MCF 10A (cell line): ENCODE results near the gene TRPM3. TPM values are rescaled to one million over a fixed set of nuclear protein-coding genes. Genes with fewer than 3 reads are reported as not detected.

ENCODE experiments used
- BruUV-seq: library from RNA; stranded (reverse); fragments of 400-500 nt; replicated peaks from 2 replicates; lab custom pipeline; 2021; lab: Mats Ljungman, UMichigan
- CTCF ChIA-PET: fragments of 300-600 bp; sonication (Branson Sonifier 250); formaldehyde crosslinking; extraction: SDS; loops from one replicate; lab custom pipeline; 2021; ENCODE audit warnings: antibody characterized with exemption, inconsistent platforms; lab: Yijun Ruan, JAX
- POLR2A ChIA-PET: fragments of 300-600, 350-650 bp; sonication (Branson Sonifier 250); formaldehyde crosslinking; extraction: SDS; loops from one replicate; lab custom pipeline; 2020; ENCODE audit warnings: antibody characterized with exemption, inconsistent platforms; lab: Yijun Ruan, JAX
- DNase-seq: peaks from one replicate; pipeline ENCODE4 v3.0.0-alpha.2; 2018; ENCODE audit not compliant: unreplicated experiment
- H3K27ac Mint-ChIP-seq: one replicate; pipeline ENCODE4 v1.8.0; 2022; ENCODE audit warnings: mild to moderate bottlenecking, low read depth, mixed read lengths; ENCODE audit not compliant: unreplicated experiment
- H3K27me3 Mint-ChIP-seq: one replicate; pipeline ENCODE4 v1.8.0; 2022; ENCODE audit warnings: mixed read lengths; ENCODE audit not compliant: insufficient read depth, unreplicated experiment
- H3K36me3 Mint-ChIP-seq: one replicate; pipeline ENCODE4 v1.8.0; 2022; ENCODE audit warnings: mild to moderate bottlenecking, moderate library complexity, mixed read lengths; ENCODE audit not compliant: insufficient read depth, unreplicated experiment
- H3K4me1 Mint-ChIP-seq: one replicate; pipeline ENCODE4 v1.8.0; 2022; ENCODE audit warnings: mixed read lengths; ENCODE audit not compliant: insufficient read depth, unreplicated experiment
- H3K4me3 Mint-ChIP-seq: one replicate; pipeline ENCODE4 v1.8.0; 2022; ENCODE audit warnings: mild to moderate bottlenecking, moderate library complexity, mixed read lengths; ENCODE audit not compliant: unreplicated experiment
- H3K9me3 Mint-ChIP-seq: one replicate; pipeline ENCODE4 v1.8.0; 2022; ENCODE audit warnings: mixed read lengths; ENCODE audit not compliant: unreplicated experiment
- intact Hi-C: fragments of 100-400 bp; cut with micrococcal nuclease; formaldehyde crosslinking; loops from 2 replicates; pipeline ENCODE4 v1.14.1; 2022
- total RNA-seq: library from RNA; stranded (reverse); gene quantifications from 2 replicates; pipeline ENCODE4 v1.2.3, GENCODE V29; 2022
- TF ChIP-seq, protein P1 (sequence below): fragments of 200-600 bp; IDR thresholded peaks from one replicate; pipeline ENCODE4 v1.8.0; 2022; ENCODE audit warnings: antibody characterized with exemption, mild to moderate bottlenecking; ENCODE audit not compliant: unreplicated experiment

Gene TRPM3
- total RNA-seq, 1 experiment from 2014 or later = 0.44 TPM

DNA sequence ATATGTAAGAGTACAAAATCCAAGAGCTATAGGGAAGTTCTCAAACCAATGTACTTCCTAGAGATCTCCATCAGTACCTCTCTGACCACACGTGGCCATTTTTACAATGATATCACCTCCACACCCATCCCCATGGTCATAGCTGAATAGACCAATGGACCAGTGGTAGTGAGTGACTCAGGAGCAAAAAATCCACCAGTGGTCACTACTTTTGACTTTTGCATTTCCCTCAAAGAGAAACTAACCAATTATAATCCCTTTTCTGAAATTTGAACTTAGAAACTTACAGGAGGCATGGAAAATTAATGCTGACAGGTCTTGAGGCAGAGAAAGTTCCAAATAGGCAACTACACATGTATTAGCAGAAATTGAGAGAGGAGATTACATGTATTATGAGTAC is 238.4 kb downstream of the TRPM3 start:
- intact Hi-C loops = no loop called here
- H3K9me3 Mint-ChIP-seq = no peaks in the 10 kb centered on the region
- no peaks in the 10 kb centered on the region for H3K36me3 Mint-ChIP-seq
- ChIA-PET POLR2A (no interaction called here), CTCF (interaction anchor here (0.6 kb wide), 1 partner anchor 41 kb away, joined by 3 read pairs; no protein-coding TSS in a partner anchor)
- TF ChIP-seq, protein P1, sequence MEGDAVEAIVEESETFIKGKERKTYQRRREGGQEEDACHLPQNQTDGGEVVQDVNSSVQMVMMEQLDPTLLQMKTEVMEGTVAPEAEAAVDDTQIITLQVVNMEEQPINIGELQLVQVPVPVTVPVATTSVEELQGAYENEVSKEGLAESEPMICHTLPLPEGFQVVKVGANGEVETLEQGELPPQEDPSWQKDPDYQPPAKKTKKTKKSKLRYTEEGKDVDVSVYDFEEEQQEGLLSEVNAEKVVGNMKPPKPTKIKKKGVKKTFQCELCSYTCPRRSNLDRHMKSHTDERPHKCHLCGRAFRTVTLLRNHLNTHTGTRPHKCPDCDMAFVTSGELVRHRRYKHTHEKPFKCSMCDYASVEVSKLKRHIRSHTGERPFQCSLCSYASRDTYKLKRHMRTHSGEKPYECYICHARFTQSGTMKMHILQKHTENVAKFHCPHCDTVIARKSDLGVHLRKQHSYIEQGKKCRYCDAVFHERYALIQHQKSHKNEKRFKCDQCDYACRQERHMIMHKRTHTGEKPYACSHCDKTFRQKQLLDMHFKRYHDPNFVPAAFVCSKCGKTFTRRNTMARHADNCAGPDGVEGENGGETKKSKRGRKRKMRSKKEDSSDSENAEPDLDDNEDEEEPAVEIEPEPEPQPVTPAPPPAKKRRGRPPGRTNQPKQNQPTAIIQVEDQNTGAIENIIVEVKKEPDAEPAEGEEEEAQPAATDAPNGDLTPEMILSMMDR = no peak
- H3K4me1 Mint-ChIP-seq = no peaks in the 10 kb centered on the region
- H3K27ac Mint-ChIP-seq = no peak overlapping the region
- no peaks in the 10 kb centered on the region for H3K27me3 Mint-ChIP-seq
- H3K4me3 Mint-ChIP-seq = no peak overlapping the region
- no TSS peak for BruUV-seq
- no peak for DNase-seq

DNA sequence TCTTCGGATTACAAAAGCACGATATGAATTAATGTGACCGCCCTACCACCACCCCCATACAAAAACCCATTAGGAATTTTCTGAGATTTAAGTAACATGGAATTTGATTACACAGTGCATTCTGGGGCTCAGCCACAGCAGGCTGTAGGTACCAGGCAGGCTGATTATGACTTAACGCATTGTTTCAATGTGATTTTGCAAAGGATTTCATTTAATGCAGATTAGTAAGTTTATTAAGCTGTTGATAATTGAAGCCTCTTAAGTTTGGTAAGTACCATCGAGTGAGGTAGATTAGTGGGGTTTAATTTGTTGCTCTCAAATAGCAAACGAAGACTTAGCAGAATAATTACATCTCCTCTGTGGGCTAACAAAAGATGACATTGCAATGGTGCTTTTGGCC is 240.1 kb downstream of the TRPM3 start:
- H3K36me3 Mint-ChIP-seq = no peaks in the 10 kb centered on the region
- no peaks in the 10 kb centered on the region for H3K9me3 Mint-ChIP-seq
- H3K4me3 Mint-ChIP-seq = no peak overlapping the region
- intact Hi-C loops = no loop called here
- CTCF ChIA-PET = no interaction called here
- H3K4me1 Mint-ChIP-seq = peaks cover 5% of the 10 kb centered on the region
- BruUV-seq = no TSS peak
- H3K27me3 Mint-ChIP-seq = peaks cover 12% of the 10 kb centered on the region
- no peak for DNase-seq
- POLR2A ChIA-PET = no interaction called here
- TF ChIP-seq, protein P1 = no peak
- no peak overlapping the region for H3K27ac Mint-ChIP-seq

DNA sequence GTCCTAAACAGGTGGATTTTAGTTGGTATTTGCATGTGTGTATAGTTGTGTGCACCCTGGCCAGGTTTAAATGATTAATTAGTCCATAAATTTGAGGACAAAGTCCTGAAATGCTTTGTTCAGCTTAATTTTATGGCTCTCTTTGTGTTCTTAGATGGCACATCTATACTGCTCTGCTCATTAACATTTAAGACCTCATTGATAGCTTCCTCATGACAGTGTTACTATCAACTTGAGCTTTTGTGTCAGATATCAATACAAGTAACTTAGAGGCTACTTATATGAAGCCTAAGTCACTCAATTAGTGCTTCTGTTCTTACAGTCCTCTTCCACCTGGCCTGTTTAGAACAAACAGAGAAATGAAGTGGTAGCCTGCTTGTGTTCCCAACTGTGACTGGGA is 240.9 kb downstream of the TRPM3 start:
- TF ChIP-seq, protein P1 = no peak
- ChIA-PET POLR2A (no interaction called here), CTCF (interaction anchor here (0.6 to 0.9 kb wide), 2 partner anchors 268 to 370 kb away, joined by 3 read pairs; no protein-coding TSS in a partner anchor)
- no TSS peak for BruUV-seq
- Mint-ChIP-seq H3K27me3 (peaks cover 12% of the 10 kb centered on the region), H3K4me3 (no peak overlapping the region), H3K9me3 (no peaks in the 10 kb centered on the region), H3K27ac (no peak overlapping the region), H3K4me1 (peaks cover 5% of the 10 kb centered on the region), H3K36me3 (no peaks in the 10 kb centered on the region)
- intact Hi-C loops = no loop called here
- DNase-seq = no peak

DNA sequence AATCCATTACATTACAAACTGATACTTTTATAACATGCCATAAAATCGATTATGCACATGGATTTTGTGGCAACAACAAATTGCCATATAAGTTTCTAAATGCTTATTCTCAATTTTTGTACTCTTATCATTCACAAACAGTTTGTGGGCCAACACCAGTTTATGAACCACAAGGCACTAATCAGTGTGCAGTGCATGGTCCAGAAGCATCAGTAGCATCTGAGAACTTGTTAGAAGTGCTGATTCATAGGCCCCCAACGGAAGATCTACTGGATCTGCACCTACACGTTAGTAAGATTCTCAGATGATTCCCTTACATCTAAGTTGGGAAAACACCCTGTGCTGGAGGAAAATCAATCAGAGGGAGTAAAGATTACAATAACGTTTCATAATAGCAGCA is 242.8 kb downstream of the TRPM3 start:
- TF ChIP-seq, protein P1 = no peak
- peaks cover 16% of the 10 kb centered on the region for H3K27me3 Mint-ChIP-seq
- intact Hi-C loops = no loop called here
- no TSS peak for BruUV-seq
- no peak overlapping the region for H3K27ac Mint-ChIP-seq
- peaks cover 7% of the 10 kb centered on the region for H3K4me1 Mint-ChIP-seq
- H3K36me3 Mint-ChIP-seq = no peaks in the 10 kb centered on the region
- ChIA-PET POLR2A (no interaction called here), CTCF (no interaction called here)
- H3K4me3 Mint-ChIP-seq = no peak overlapping the region
- H3K9me3 Mint-ChIP-seq = no peaks in the 10 kb centered on the region
- DNase-seq = no peak
